Measurements from ENCODE around the gene NHERF1. TPM values are rescaled to one million over a fixed set of nuclear protein-coding genes. Genes with fewer than 3 reads are reported as not detected.
A peak's percentile ranks its signal among the peaks of the same experiment; 100 is the strongest.

NHERF1 gene
- total and polyA plus RNA-seq, 2 of the 13 experiments (the other 11 are each of a cell fraction or from before 2014, with no cell fraction given): 169 to 269 TPM

GRCh38 chr17:74768763-74769114, 20.3 kb downstream of the NHERF1 start (continued):
- TF ChIP-seq WIZ (CRISPR knock-in tag; IDR thresholded peaks at IDR 0.05) (no peak), MAZ (IDR thresholded peaks at IDR 0.05; ENCODE audit: borderline replicate concordance, low read depth, low read length) (no peak), MAZ (CRISPR knock-in tag; IDR thresholded peaks at IDR 0.05; ENCODE audit: low read depth) (0 out of 2 replicates have a peak, but pooled peaks have one; percentile 32)

DNA sequence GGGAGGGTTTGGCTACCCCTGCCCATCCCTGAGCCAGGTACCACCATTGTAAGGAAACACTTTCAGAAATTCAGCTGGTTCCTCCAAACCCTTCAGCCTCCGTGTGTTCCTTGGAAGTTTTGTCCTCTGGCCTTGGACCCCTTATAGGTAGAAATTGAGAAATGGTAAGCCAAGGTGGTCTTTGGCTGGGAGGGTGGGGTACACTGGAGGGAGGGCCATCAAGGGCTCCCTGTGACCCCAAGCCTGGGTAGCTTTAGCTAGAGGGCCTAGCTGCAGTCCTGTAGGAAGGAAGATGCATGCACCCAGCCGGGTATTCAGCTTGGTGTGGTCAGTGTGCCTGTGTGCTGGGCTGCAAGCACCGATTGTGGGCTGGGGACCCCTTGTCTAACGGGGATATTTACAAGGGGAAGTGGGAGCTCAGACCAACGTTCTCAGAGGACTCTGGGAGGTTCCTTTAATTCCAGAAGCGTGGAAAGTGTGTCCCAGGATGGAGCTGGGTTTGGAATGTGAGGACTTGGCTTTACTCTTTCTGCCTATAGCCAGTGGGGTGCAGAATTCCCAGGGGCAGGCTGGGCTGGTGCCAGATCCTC, 20.9 kb downstream of the NHERF1 start:
- H3K27me3 ChIP-seq (ENCODE audit: control insufficient read depth in 1 of 2, insufficient read depth in 2 of 2, low read length in 2 of 2): no peaks in the 10 kb centered on the region
- peak overlapping the region; percentile 36 for H3K27ac ChIP-seq (ENCODE audit: extremely low read length, insufficient read depth, low read length)
- no peak overlapping the region for H2AFZ ChIP-seq (ENCODE audit: low read length)
- no peak overlapping the region for H3K9ac ChIP-seq (ENCODE audit: insufficient read depth, low read depth, low read length)
- peaks cover 20% of the 10 kb centered on the region; the same call in 1 of the 2 replicates for H4K20me1 ChIP-seq (ENCODE audit: insufficient read depth, low read length)
- intact Hi-C loops (cut with micrococcal nuclease; ENCODE audit: unreplicated experiment) (no loop called here), in situ Hi-C loops (cut with HindIII; ENCODE audit: extremely low pct_ligation_motif_present, low pct_unique_long_range_greater_than_20kb) (no loop called here)
- ChIA-PET POLR2A (interaction anchor here (1.0 to 29.3 kb wide), 4 partner anchors 15 to 104 kb away, joined by 3 to 1459 read pairs (median 83); partner anchors contain the start of genes NHERF1 and RAB37), CTCF (ENCODE audit: low intra/inter-chr PET ratio, low total read pairs) (interaction anchor here (2.5 to 12.2 kb wide), 2 partner anchors 11 to 22 kb away, joined by 7 to 219 read pairs; partner anchors contain the start of gene NHERF1)
- peak; percentile 0; the same call in 1 of the 3 replicates for ATAC-seq
- FAIRE-seq: no peak
- H3K79me2 ChIP-seq (ENCODE audit: insufficient read depth, low read length): peaks cover 30% of the 10 kb centered on the region
- H3K4me1 ChIP-seq (ENCODE audit: insufficient read depth, low read length): peaks cover 94% of the 10 kb centered on the region
- BruUV-seq (replicated peaks): no TSS peak
- no peak for DNase-seq (ENCODE audit: low spot score)
- H3K4me2 ChIP-seq (ENCODE audit: low read depth, low read length): no peak overlapping the region
- H3K4me3 ChIP-seq (replicated peaks in 1 of 3; ENCODE audit: insufficient read depth in 1 of 3, low read depth in 2 of 3, low read length in 3 of 3): no peak overlapping the region
- 81% methylated on average over 4 of the region's 6 CpGs for WGBS (ENCODE audit: low lambda C conversion rate)
- H3K9me3 ChIP-seq (ENCODE audit: low read length): no peaks in the 10 kb centered on the region
- peaks cover 38 to 77% of the 10 kb centered on the region in 2 experiments for H3K36me3 ChIP-seq (replicated peaks in 1 of 2; ENCODE audit: control insufficient read depth in 1 of 2, insufficient read depth in 2 of 2, low read length in 2 of 2)
- TF ChIP-seq ZNF446 (CRISPR knock-in tag; IDR thresholded peaks at IDR 0.05) (no peak), ZNF784 (CRISPR knock-in tag; IDR thresholded peaks at IDR 0.05; ENCODE audit: borderline replicate concordance) (no peak), TMF1 (CRISPR knock-in tag; IDR thresholded peaks at IDR 0.05; ENCODE audit: low read depth) (0 out of 2 replicates have a peak, but pooled peaks have one; percentile 20), KLF12 (CRISPR knock-in tag; IDR thresholded peaks at IDR 0.05; ENCODE audit: borderline replicate concordance) (0 out of 2 replicates have a peak, but pooled peaks have one; percentile 45), MTA1 (CRISPR knock-in tag; IDR thresholded peaks at IDR 0.05; ENCODE audit: borderline replicate concordance) (no peak), ZNF691 (CRISPR knock-in tag; IDR thresholded peaks at IDR 0.05; ENCODE audit: borderline replicate concordance, low read depth) (no peak)
- TF ChIP-seq, protein P1, sequence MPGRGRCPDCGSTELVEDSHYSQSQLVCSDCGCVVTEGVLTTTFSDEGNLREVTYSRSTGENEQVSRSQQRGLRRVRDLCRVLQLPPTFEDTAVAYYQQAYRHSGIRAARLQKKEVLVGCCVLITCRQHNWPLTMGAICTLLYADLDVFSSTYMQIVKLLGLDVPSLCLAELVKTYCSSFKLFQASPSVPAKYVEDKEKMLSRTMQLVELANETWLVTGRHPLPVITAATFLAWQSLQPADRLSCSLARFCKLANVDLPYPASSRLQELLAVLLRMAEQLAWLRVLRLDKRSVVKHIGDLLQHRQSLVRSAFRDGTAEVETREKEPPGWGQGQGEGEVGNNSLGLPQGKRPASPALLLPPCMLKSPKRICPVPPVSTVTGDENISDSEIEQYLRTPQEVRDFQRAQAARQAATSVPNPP (CRISPR knock-in tag; IDR thresholded peaks at IDR 0.05): peak; percentile 59; the same call in 1 of the 2 replicates
- TF ChIP-seq, protein P2, sequence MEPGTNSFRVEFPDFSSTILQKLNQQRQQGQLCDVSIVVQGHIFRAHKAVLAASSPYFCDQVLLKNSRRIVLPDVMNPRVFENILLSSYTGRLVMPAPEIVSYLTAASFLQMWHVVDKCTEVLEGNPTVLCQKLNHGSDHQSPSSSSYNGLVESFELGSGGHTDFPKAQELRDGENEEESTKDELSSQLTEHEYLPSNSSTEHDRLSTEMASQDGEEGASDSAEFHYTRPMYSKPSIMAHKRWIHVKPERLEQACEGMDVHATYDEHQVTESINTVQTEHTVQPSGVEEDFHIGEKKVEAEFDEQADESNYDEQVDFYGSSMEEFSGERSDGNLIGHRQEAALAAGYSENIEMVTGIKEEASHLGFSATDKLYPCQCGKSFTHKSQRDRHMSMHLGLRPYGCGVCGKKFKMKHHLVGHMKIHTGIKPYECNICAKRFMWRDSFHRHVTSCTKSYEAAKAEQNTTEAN (CRISPR knock-in tag; conservative IDR thresholded peaks at IDR 0.05): no peak; the same call in 1 of the 2 replicates
